ENCODE data around the gene DNM3.

The DNM3 gene

DNA sequence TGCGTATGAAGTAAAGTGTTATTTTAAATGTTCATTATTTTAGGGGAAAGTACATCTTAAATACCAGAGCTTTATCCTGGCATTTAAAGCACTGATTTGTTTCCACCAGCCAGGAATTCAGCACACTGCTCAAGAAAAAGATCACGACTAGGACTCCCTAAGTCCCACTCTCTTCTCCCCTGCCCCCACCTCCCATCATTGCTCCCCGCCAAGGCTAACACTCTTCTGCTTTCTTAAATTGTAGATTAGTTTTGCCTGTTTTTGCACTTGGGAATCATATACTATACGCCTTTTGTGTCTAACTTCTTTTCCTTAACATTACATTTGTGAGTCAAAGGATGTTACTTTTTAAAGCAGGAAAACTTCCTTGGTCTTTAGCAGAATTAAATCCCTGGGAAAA lies 541.7 kb downstream of the DNM3 start:
- DNase-seq = no peak

- no peak for DNase-seq
These were observed 542.2 kb downstream of the DNM3 start for GRCh38 chr1:172383536-172383935.

- no peak for DNase-seq
These were observed 543.4 kb downstream of the DNM3 start for GRCh38 chr1:172384656-172385055.

DNA sequence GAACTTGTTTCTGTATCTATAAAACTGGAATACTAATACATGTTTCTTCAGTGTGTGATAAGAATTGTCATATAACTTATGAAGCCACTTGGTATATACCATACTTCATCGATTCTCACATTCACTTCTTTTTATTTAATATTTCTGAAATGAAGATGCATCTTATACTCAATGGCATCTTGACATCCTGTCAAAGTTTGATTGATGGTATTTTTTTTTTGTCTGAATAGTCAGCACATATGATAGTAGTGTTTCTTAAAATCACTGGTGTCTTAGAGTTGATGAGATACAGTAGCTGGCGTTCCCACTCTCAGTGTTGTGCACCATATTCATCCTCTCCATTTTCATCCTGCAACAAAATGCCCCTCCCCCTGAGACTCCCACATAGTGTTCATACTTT lies 544.7 kb downstream of the DNM3 start:
- no peak for DNase-seq

DNA sequence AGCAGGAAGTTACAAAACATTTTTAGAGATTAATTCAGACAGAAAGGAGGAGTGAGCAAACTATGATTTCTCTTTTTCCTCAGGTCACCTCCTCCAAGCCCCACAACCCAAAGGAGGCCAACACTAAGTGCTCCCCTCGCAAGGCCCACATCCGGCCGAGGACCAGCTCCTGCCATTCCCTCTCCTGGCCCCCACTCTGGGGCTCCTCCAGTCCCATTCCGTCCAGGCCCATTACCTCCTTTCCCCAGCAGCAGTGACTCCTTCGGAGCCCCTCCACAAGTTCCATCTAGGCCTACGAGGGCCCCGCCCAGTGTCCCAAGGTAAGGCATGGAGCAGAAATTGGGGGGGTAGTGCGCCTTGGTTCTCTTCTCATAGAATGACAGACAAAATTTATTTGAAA lies 547.2 kb downstream of the DNM3 start:
- DNase-seq = no peak

DNA sequence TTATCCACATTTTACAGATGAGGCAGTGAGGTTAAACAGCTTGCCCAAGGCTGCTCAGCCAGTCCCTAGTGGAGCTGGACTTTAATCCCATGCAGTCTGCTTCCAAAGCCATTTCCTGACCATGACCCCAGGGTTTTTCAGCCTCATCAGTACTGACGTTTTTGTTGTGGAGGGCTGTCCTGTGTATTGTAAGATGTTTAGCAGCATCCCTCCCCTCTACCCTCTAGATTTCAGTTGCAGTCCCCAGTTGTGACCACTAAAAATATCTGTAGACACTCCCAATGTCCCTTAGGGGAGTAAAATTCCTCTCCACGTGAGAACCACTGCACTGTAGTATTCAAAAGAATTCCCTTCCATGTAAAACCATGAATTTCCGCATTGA lies 549.0 kb downstream of the DNM3 start:
- no peak for DNase-seq

GRCh38 chr1:172390683-172391551 lies 549.6 kb downstream of the DNM3 start:
- DNase-seq = no peak

- no peak for DNase-seq
These were observed 550.7 kb downstream of the DNM3 start for GRCh38 chr1:172391976-172392375.

- no peak for DNase-seq
These were observed 552.1 kb downstream of the DNM3 start for GRCh38 chr1:172393354-172393753.

DNA sequence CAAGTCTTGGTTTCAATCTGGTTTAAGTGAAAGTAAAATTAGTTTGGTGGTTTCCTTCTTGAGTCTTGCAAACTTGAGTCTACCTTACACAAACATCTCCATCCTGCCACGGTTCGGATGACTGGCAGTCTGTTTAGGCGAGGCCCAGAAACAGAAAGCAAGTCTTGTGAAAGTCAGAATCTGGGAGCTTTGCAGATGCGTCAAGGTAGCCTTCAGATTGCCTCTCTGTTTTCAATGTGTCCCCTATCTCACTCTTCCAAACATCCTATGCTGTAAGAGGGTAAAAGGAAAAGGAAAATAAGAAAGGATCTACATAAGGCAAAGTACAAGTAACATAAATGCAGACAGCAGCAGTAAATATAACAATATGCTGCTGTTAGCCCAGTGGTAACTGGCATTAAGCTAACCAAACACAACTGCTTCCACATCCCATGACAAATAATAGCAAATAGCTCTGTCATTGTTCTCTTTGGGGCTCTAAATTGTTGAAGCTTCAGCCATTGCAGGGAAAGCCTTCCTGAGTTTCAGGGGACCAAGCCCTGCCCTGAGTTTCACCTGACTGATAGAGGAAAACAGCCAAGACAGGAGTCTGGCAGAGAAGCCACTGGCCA lies 552.9 kb downstream of the DNM3 start:
- DNase-seq = peak; percentile 45

DNA sequence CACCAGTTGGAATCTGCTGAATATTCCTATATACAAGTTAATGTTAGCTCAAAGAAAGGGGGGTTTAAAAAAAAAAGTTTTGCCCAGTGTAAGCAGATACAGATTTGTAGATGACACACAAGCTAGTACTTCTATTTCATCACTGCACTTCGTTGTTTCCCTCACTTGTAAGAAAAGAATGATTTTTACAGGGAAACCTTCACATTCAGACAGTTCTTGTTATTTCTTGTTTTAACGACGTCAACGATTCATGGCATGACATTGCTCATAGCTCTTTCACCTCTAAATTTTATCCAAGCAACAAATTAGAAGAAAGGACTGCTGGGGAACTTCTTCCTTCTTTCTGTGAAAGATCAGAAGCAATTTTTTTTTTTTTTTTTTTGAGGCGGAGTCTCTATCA lies 553.5 kb downstream of the DNM3 start:
- DNase-seq = no peak

GRCh38 chr1:172395576-172395975 lies 554.3 kb downstream of the DNM3 start:
- DNase-seq = no peak

- no peak for DNase-seq
These were observed 555.9 kb downstream of the DNM3 start for GRCh38 chr1:172397221-172397620.

GRCh38 chr1:172397633-172398032 lies 556.3 kb downstream of the DNM3 start:
- no peak for DNase-seq

- DNase-seq = no peak
These were observed 556.9 kb downstream of the DNM3 start for GRCh38 chr1:172398193-172398592.

GRCh38 chr1:172398970-172399755 lies 557.9 kb downstream of the DNM3 start:
- DNase-seq = no peak

GRCh38 chr1:172399756-172400721 lies 558.7 kb downstream of the DNM3 start:
- DNase-seq = no peak

DNA sequence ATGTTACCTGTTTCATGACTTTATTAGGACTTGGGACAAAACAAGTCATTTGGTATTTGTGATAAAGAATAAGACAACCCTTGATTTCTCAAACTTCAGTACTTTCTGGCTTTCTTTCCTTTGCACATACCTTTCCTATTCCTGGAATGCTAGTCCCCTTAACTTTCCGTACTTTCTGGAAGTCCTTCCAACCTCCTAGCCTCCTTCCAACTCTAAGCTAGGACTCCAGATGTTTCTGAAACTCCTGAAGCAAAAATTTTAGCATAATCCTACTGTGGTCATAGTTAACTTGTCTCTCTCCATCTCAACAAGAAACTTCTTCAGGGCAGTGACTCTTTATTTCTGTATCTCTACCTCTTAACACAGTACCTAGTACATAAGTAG lies 559.4 kb downstream of the DNM3 start:
- DNase-seq = no peak

DNA sequence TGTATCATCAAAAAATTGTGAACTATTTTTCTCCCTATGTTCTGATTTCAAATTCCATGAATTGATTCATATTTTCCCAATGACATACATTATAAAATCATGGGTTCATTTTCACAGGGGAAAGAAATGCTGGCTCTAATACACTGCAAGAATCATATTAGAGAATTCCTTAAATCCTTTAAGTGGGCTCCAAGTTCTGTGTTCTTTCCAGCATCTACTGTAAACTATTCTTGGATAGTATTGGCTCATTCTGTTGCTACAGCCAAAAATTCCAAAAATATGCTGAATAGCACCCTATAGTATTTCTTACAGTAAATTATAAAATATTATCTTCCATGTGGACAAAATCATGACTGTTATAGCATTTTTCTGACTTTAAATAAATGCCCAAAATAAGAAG lies 560.2 kb downstream of the DNM3 start:
- DNase-seq = no peak

DNA sequence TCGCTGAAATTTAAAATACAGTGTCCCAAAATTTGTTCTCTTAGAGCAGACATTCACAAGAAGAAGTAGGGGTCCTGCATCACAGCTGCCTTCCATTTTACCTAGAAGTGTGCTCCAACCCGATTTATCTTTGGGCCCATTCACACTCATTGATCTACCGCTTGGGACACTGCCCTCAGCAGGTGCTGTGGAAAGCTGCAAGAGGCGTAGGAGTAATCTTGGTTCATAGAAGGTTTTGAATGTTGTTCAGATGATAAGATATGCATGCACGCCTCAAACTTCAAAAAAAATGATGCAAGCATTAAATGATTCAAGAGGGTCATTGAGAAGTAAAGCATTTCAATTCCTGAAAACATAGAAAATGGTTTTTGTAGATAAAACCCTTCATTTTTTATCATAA lies 560.6 kb downstream of the DNM3 start:
- no peak for DNase-seq

DNA sequence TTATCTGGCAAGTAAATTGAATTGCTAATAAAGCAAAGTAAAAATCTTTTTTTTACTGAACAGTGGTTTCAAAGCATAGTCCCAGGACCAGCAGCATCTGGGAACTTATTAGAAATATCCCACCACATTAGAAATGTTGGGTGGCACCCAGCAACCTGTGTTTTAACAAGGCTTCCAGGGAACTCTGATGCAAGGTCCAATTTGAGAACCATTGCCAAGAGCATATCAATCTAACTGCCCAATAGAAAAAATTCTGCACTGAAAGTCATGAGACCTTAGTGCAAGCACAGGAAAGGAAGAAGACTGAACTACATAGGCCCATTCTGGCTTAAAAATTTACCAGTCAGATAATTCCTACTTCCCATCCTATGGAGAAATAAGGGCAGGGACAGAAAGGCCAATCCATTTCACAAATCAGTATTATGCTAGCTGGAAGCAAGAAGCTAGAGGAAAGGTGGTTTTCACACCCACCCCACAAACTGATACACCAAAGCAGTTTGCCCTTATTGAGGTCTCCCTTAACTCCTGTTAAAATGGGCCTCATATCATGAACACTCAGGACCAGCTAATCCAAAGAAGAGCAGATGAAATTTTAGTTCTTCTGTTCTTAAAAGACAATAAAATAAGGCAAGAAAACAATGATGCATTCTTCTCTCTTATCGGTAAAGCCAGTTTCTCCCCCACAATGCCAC lies 561.7 kb downstream of the DNM3 start:
- DNase-seq = no peak

DNA sequence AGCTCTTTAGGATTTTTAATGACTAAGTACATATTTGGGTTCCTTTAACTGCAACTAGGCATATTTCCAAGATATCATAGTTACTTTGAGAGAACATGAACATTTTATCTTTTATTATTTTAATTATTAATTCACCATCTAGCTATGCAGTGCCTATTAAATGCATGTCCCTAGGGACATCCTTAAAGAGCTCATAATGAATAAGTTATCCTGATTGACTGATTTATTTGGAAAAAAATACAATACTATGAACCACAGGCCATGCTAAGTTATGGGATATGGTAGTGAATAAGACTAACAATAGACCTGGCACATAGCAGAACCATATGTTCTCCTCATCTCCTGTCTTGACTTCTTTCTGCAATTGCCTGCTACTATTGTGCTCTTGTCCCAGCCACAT lies 562.8 kb downstream of the DNM3 start:
- no peak for DNase-seq

All from activated CD4-positive, alpha-beta T cell treated with anti-CD3 and anti-CD28 coated beads for 1 hour (primary cell).